Islet precursor cell (in vitro differentiated cells): Measurements from ENCODE around the gene ZGRF1.
"Not testable (repeated sequence)": the region's sequence is repeated elsewhere in the genome, so short reads cannot be mapped to it uniquely, and the experiment has no call there.

ENCODE experiments used
- DNase-seq: peaks from one replicate; pipeline ENCODE4 v3.0.0-alpha.2; 2018

ZGRF1 gene

GRCh38 chr4:112515198-112516065 lies 121.3 kb downstream of the ZGRF1 start:
- DNase-seq = peak; percentile 74

GRCh38 chr4:112514647-112515197 lies 122.0 kb downstream of the ZGRF1 start:
- DNase-seq = peak; percentile 58

GRCh38 chr4:112513971-112514646 lies 122.6 kb downstream of the ZGRF1 start:
- no peak for DNase-seq

DNA sequence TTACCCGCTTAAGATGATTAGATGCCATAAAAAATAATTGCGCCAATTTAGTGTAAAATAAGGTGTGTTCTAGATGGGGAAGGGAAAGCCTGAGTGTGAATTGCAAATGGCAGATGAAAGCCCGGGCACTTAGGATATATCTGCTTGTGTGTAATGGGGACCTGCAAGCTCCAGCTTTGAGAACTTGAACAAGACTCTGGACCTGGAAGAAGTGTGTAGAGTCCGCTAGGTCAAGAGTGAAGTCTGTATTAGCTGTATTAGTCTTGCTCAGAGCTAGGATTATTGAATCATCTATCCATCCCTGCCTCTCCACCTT lies 124.9 kb downstream of the ZGRF1 start:
- no peak for DNase-seq

- no peak for DNase-seq
Observed at GRCh38 chr4:112511093-112511802, 125.5 kb downstream of the ZGRF1 start.

- no peak for DNase-seq
Observed at GRCh38 chr4:112510291-112511092, 126.2 kb downstream of the ZGRF1 start.

- DNase-seq = peak; percentile 60
Observed at GRCh38 chr4:112509243-112510141, 127.2 kb downstream of the ZGRF1 start.

GRCh38 chr4:112508356-112508755 lies 128.4 kb downstream of the ZGRF1 start:
- no peak for DNase-seq

DNA sequence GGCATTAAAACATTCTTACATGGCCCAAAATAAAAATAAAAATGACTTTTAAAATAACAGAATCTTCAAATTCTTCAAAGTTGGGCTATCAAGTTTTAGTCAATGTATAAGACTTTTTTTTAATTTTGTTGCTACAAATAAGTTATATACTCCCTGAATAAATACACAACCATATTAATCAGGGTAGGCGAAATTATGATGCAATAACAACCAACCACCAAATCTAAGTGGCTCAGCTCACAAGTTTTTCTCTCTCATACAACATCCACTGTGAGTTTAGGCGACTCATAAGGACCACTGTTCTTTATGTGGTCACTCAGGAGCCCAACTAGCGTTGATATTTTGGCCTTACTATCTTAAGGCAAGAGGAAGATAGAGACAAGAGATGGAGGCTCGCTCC lies 131.9 kb downstream of the ZGRF1 start:
- no peak for DNase-seq

- no peak for DNase-seq
Observed at GRCh38 chr4:112502871-112503270, 133.8 kb downstream of the ZGRF1 start.

DNA sequence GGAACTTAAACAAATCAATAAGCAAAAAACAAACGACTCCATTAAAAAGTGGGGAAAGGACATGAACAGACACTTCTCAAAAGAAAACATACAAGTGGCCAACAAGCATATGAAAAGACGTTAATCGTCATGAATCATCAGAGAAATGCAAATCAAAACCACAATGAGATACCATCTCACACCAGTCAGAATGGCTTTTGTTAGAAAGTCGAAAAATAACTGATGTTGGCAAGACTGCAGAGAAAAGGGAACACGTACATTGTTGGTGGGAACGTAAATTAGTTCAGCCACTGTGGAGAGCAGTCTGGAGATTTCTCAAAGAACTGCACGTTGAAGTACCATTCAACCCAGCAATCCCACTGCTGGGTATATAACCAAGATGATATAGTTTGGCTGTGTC lies 144.4 kb downstream of the ZGRF1 start:
- no peak for DNase-seq

- DNase-seq = not testable (repeated sequence)
Observed at GRCh38 chr4:112490808-112491207, 145.9 kb downstream of the ZGRF1 start.
